ENCODE data around the gene FCRL2.

DNA sequence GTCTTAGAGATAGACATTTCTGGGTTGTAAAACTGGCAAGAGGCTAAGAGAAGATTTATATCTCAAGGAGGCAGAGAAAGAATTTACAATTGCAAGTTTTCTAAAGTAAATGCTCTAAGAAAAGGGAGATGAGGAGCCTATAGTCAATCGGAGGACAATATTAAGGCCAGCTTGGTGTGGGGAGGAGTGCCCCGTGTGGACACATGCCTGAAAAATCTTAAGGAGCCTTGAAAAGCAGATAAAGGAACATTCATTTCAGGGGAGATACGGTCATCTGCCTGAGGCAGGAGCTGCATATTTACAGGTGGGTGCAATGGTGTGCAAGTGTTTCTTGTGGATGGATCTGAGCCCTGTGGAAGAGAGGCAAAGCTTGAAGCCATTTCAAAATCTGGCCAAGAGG is 25.6 kb downstream of the FCRL2 start:
- no peak for TF ChIP-seq POLR2AphosphoS5 (IDR thresholded peaks at IDR 0.05)
- no peak for TF ChIP-seq EP300 (IDR thresholded peaks at IDR 0.05)
- TF ChIP-seq, protein P1, sequence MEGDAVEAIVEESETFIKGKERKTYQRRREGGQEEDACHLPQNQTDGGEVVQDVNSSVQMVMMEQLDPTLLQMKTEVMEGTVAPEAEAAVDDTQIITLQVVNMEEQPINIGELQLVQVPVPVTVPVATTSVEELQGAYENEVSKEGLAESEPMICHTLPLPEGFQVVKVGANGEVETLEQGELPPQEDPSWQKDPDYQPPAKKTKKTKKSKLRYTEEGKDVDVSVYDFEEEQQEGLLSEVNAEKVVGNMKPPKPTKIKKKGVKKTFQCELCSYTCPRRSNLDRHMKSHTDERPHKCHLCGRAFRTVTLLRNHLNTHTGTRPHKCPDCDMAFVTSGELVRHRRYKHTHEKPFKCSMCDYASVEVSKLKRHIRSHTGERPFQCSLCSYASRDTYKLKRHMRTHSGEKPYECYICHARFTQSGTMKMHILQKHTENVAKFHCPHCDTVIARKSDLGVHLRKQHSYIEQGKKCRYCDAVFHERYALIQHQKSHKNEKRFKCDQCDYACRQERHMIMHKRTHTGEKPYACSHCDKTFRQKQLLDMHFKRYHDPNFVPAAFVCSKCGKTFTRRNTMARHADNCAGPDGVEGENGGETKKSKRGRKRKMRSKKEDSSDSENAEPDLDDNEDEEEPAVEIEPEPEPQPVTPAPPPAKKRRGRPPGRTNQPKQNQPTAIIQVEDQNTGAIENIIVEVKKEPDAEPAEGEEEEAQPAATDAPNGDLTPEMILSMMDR (IDR thresholded peaks at IDR 0.05): no peak

Measured in upper lobe of left lung (tissue), 4 donors.